H1 (cell line): ENCODE results near the gene SAP30. TPM values are rescaled to one million over a fixed set of nuclear protein-coding genes. Genes with fewer than 3 reads are reported as not detected.

Experiments
- CTCF ChIA-PET: fragments of 300-600 bp; sonication (Branson Sonifier 250); formaldehyde crosslinking; loops from one replicate; lab custom pipeline; 2021; ENCODE audit not compliant: partially characterized antibody; lab: Charles Lee
- POLR2A ChIA-PET: fragments of 300-600 bp; sonication (Branson Sonifier 250); formaldehyde crosslinking; loops from one replicate; lab custom pipeline; 2021; ENCODE audit warnings: inconsistent platforms; ENCODE audit not compliant: partially characterized antibody; lab: Charles Lee
- DNase-seq, 2 experiments: peaks; one replicate each; pipeline versions ENCODE4 v3.0.0 to v3.0.0-alpha.2; 2010 to 2022; ENCODE audit warnings: low spot score in 2 of 2, low read depth in 1 of 2, mixed read lengths in 1 of 2
- FAIRE-seq: peaks from 2 replicates; lab custom pipeline; 2011; peaks lifted over from hg19 to GRCh38; lab: Jason Lieb, UNC
- H2AFZ ChIP-seq: 2 replicates; pipeline ENCODE4 v1.8.1; 2012; ENCODE audit warnings: low read length, inconsistent platforms
- H2AK5ac ChIP-seq: 2 replicates; pipeline ENCODE4 v1.6.1; 2013; ENCODE audit warnings: low read depth, low read length
- H2BK120ac ChIP-seq: replicated peaks from 2 replicates; pipeline ENCODE3; 2013; ENCODE audit warnings: low read depth, low read length, inconsistent platforms
- H2BK12ac ChIP-seq: 2 replicates; pipeline ENCODE4 v1.6.1; 2013; ENCODE audit warnings: low read depth, low read length
- H2BK15ac ChIP-seq: 2 replicates; pipeline ENCODE4 v1.6.1; 2013; ENCODE audit warnings: low read length
- H2BK20ac ChIP-seq: 2 replicates; pipeline ENCODE4 v1.6.1; 2013; ENCODE audit warnings: low read length
- H2BK5ac ChIP-seq: 2 replicates; pipeline ENCODE4 v1.6.1; 2013; ENCODE audit warnings: low read depth, low read length
- H3K14ac ChIP-seq: 2 replicates; pipeline ENCODE4 v1.6.1; 2013; ENCODE audit warnings: inconsistent platforms; ENCODE audit not compliant: insufficient read length
- H3K18ac ChIP-seq: 2 replicates; pipeline ENCODE4 v1.6.1; 2013; ENCODE audit warnings: low read length; ENCODE audit errors: extremely low read depth
- H3K23ac ChIP-seq: 2 replicates; pipeline ENCODE4 v1.6.1; 2013; ENCODE audit warnings: inconsistent platforms; ENCODE audit not compliant: insufficient read length
- H3K23me2 ChIP-seq: 2 replicates; pipeline ENCODE4 v1.6.1; 2013; ENCODE audit warnings: low read depth, low read length
- H3K27ac ChIP-seq: 2 replicates; pipeline ENCODE4 v1.6.1; 2011; ENCODE audit warnings: low read depth, low read length, inconsistent platforms
- H3K27me3 ChIP-seq, 4 experiments: replicated peaks in 1 of 4; 1 replicate in 1 of 4; 2 replicates in 3 of 4; pipeline versions ENCODE4 v1.6.1 to v1.8.1; 2011 to 2013; ENCODE audit warnings: low read length in 3 of 4, mild to moderate bottlenecking in 3 of 4, inconsistent platforms in 2 of 4, mixed read lengths in 2 of 4, moderate library complexity in 1 of 4; ENCODE audit not compliant: control insufficient read depth in 3 of 4, insufficient read depth in 3 of 4; ENCODE audit errors: extremely low read depth in 1 of 4
- H3K36me3 ChIP-seq, 4 experiments: 2 replicates each; pipeline versions ENCODE4 v1.6.1 to v1.8.1; 2011 to 2013; ENCODE audit warnings: mild to moderate bottlenecking in 4 of 4, low read length in 3 of 4, moderate library complexity in 2 of 4, control low read depth in 1 of 4, inconsistent platforms in 1 of 4; ENCODE audit not compliant: insufficient read depth in 4 of 4, control insufficient read depth in 2 of 4
- H3K4ac ChIP-seq: replicated peaks from 2 replicates; pipeline ENCODE3; 2013; ENCODE audit warnings: low read length, low read depth, mixed read lengths, inconsistent platforms; ENCODE audit not compliant: insufficient read length
- H3K4me1 ChIP-seq, 4 experiments: replicated peaks in 1 of 4; 1 replicate in 1 of 4; 2 replicates in 3 of 4; pipeline versions ENCODE4 v1.6.1 to v1.8.1; 2011 to 2013; ENCODE audit warnings: low read length in 3 of 4, inconsistent platforms in 2 of 4, mixed read lengths in 1 of 4; ENCODE audit not compliant: insufficient read depth in 4 of 4, control insufficient read depth in 3 of 4
- H3K4me2 ChIP-seq, 2 experiments: 2 replicates each; pipeline versions ENCODE4 v1.6.1 to v1.8.1; 2011 to 2013; ENCODE audit warnings: low read depth in 2 of 2, low read length in 2 of 2, control low read depth in 1 of 2, inconsistent platforms in 1 of 2, mild to moderate bottlenecking in 1 of 2; ENCODE audit not compliant: insufficient read depth in 1 of 2
- H3K4me3 ChIP-seq, 4 experiments: fragments of 200-600, 300-600 bp in 1 of 4; sonication (generic), shearing (Covaris generic), sonication (Bioruptor Twin) in 1 of 4; 2 replicates each; pipeline versions ENCODE4 v1.5.1 to v1.8.1; 2011 to 2016; ENCODE audit warnings: low read length in 4 of 4, low read depth in 3 of 4, control low read depth in 2 of 4, inconsistent platforms in 2 of 4, mild to moderate bottlenecking in 2 of 4, mixed read lengths in 1 of 4, moderate library complexity in 1 of 4; ENCODE audit not compliant: insufficient read depth in 2 of 4; ENCODE audit errors: extremely low read depth in 1 of 4
- H3K56ac ChIP-seq: replicated peaks from 2 replicates; pipeline ENCODE3; 2013; ENCODE audit warnings: low read depth, mild to moderate bottlenecking, mixed read lengths, low read length, inconsistent platforms; ENCODE audit not compliant: insufficient read length
- H3K79me1 ChIP-seq: 2 replicates; pipeline ENCODE4 v1.6.1; 2013; ENCODE audit warnings: low read depth, low read length, control low read depth
- H3K79me2 ChIP-seq, 2 experiments: 2 replicates each; pipeline versions ENCODE4 v1.6.1 to v1.8.1; 2012 to 2013; ENCODE audit warnings: low read length in 2 of 2, mild to moderate bottlenecking in 2 of 2, inconsistent platforms in 1 of 2; ENCODE audit not compliant: insufficient read depth in 2 of 2, control insufficient read depth in 1 of 2
- H3K9ac ChIP-seq, 4 experiments: replicated peaks in 1 of 4; 1 replicate in 1 of 4; 2 replicates in 3 of 4; pipeline versions ENCODE4 v1.6.1 to v1.8.1; 2011 to 2013; ENCODE audit warnings: low read depth in 3 of 4, low read length in 3 of 4, control low read depth in 2 of 4, mild to moderate bottlenecking in 2 of 4, moderate library complexity in 2 of 4, inconsistent platforms in 1 of 4; ENCODE audit errors: extremely low read depth in 1 of 4
- H3K9me3 ChIP-seq, 2 experiments: 2 replicates each; pipeline versions ENCODE4 v1.6.1 to v1.8.1; 2012 to 2013; ENCODE audit warnings: mild to moderate bottlenecking in 2 of 2, moderate library complexity in 2 of 2, control low read depth in 1 of 2, inconsistent platforms in 1 of 2, low read depth in 1 of 2, low read length in 1 of 2, mixed read lengths in 1 of 2; ENCODE audit not compliant: insufficient read depth in 2 of 2
- H4K20me1 ChIP-seq, 2 experiments: replicated peaks in 1 of 2; 2 replicates each; pipeline versions ENCODE3 to v1.8.1; 2011 to 2013; ENCODE audit warnings: inconsistent platforms in 2 of 2, low read length in 2 of 2, mild to moderate bottlenecking in 1 of 2; ENCODE audit not compliant: insufficient read depth in 2 of 2, control insufficient read depth in 1 of 2
- H4K5ac ChIP-seq: 2 replicates; pipeline ENCODE4 v1.6.1; 2013; ENCODE audit warnings: low read length, low read depth, mixed read lengths, inconsistent platforms; ENCODE audit not compliant: insufficient read length
- H4K8ac ChIP-seq: 2 replicates; pipeline ENCODE4 v1.8.0; 2013; ENCODE audit warnings: mild to moderate bottlenecking, moderate library complexity, low read length, inconsistent platforms; ENCODE audit not compliant: insufficient read depth; ENCODE audit errors: extremely low read depth
- H4K91ac ChIP-seq: replicated peaks from 2 replicates; pipeline ENCODE3; 2013; ENCODE audit warnings: low read length, mixed read lengths, inconsistent platforms; ENCODE audit not compliant: insufficient read length
- BACH1 ChIP-seq: IDR thresholded peaks from 2 replicates; pipeline ENCODE4 v1.6.1; 2012; ENCODE audit warnings: low read length, improper control_type of control experiment
- CBX8 ChIP-seq: fragments of 300-800, 300-1000 bp; sonication (generic); IDR thresholded peaks from 2 replicates; pipeline ENCODE4 v1.7.1; 2016; ENCODE audit warnings: low read depth, low read length, borderline replicate concordance
- FOSL1 ChIP-seq: IDR thresholded peaks from 2 replicates; pipeline ENCODE4 v1.6.1; 2011; ENCODE audit warnings: mild to moderate bottlenecking, low read depth, low read length, moderate library complexity; ENCODE audit not compliant: insufficient read depth
- GTF2F1 ChIP-seq: IDR thresholded peaks from 2 replicates; pipeline ENCODE4 v1.6.1; 2012; ENCODE audit warnings: low read depth, low read length, improper control_type of control experiment, borderline replicate concordance
- HDAC2 ChIP-seq, 2 experiments: fragments of 300-600 bp in 1 of 2; sonication (generic) in 1 of 2; IDR thresholded peaks; 2 replicates each; pipeline ENCODE4 v1.6.1; 2011 to 2012; ENCODE audit warnings: low read depth in 2 of 2, low read length in 2 of 2, mild to moderate bottlenecking in 2 of 2, moderate library complexity in 2 of 2, borderline replicate concordance in 1 of 2, inconsistent platforms in 1 of 2
- JUN ChIP-seq: IDR thresholded peaks from 2 replicates; pipeline ENCODE4 v1.6.1; 2011; ENCODE audit warnings: low read depth, mild to moderate bottlenecking, improper control_type of control experiment, low read length
- JUND ChIP-seq: IDR thresholded peaks from 2 replicates; pipeline ENCODE4 v1.6.1; 2011; ENCODE audit warnings: mild to moderate bottlenecking, improper control_type of control experiment, low read length
- KDM5A ChIP-seq: fragments of 200-600 bp; IDR thresholded peaks from 2 replicates; pipeline ENCODE4 v1.7.1; 2012; ENCODE audit warnings: mild to moderate bottlenecking, low read length, inconsistent platforms, mixed read lengths
- MAX ChIP-seq: IDR thresholded peaks from 2 replicates; pipeline ENCODE4 v1.6.1; 2012; ENCODE audit warnings: inconsistent platforms
- POLR2A ChIP-seq, 2 experiments: IDR thresholded peaks; 1 replicate in 1 of 2; 2 replicates in 1 of 2; pipeline ENCODE4 v1.6.1; 2011; ENCODE audit warnings: low read depth in 2 of 2, low read length in 2 of 2, mild to moderate bottlenecking in 2 of 2; ENCODE audit errors: control extremely low read depth in 1 of 2
- POU5F1 ChIP-seq: IDR thresholded peaks from 2 replicates; pipeline ENCODE4 v1.6.1; 2011; ENCODE audit warnings: low read depth, mild to moderate bottlenecking, low read length, moderate library complexity
- RXRA ChIP-seq: IDR thresholded peaks from 2 replicates; pipeline ENCODE4 v1.6.1; 2011; ENCODE audit warnings: low read depth, mild to moderate bottlenecking, low read length, moderate library complexity; ENCODE audit not compliant: insufficient read depth
- SAP30 ChIP-seq: fragments of 300-600 bp; sonication (generic); IDR thresholded peaks from 2 replicates; pipeline ENCODE4 v1.7.1; 2012; ENCODE audit warnings: low read length, moderate library complexity, mild to moderate bottlenecking, inconsistent platforms; ENCODE audit not compliant: insufficient read depth, insufficient replicate concordance
- TCF12 ChIP-seq: IDR thresholded peaks from 2 replicates; pipeline ENCODE4 v1.6.1; 2011; ENCODE audit warnings: low read depth, mild to moderate bottlenecking, low read length
- TEAD4 ChIP-seq: IDR thresholded peaks from 2 replicates; pipeline ENCODE4 v1.6.1; 2012; ENCODE audit warnings: low read depth, low read length, inconsistent platforms, mixed read lengths
- WGBS, 2 experiments: shearing (Covaris generic) in 1 of 2; methylation state at CpG; one replicate each; pipeline versions ENCODE4 v1.1.6 to v1.1.7; 2013 to 2015; ENCODE audit warnings: low lambda C conversion rate in 2 of 2, mixed read lengths in 2 of 2, inconsistent platforms in 1 of 2, low coverage in 1 of 2, missing lambda C conversion rate in 1 of 2; ENCODE audit not compliant: insufficient replicate concordance in 2 of 2, insufficient coverage in 1 of 2, insufficient read length in 1 of 2; ENCODE audit errors: extremely low coverage in 1 of 2, missing lambda C conversion rate in 1 of 2; 5-methylcytosine and 5-hydroxymethylcytosine counted together
- polyA plus RNA-seq, 7 experiments: library from polyadenylated mRNA; depleted of rRNA in 3 of 7; stranded (reverse) in 5 of 7; unstranded in 2 of 7; fragments of >200 nt in 5 of 7; fragments of 200-250 nt in 2 of 7; gene quantifications; 1 replicate in 5 of 7; 2 replicates in 1 of 7; 4 replicates in 1 of 7; pipeline versions ENCODE4 v1.2.1 to v1.2.3, GENCODE V29; 2011 to 2013; ENCODE audit warnings: missing spikeins in 2 of 7, mixed read lengths in 2 of 7
- total RNA-seq: library from RNA; stranded (reverse); fragmentation: NEBNext Ultra II Directional; extraction: Animal tissue kit (Norgen Biotek cat#: 25700); gene quantifications from 2 replicates; pipeline ENCODE4 v1.2.1, GENCODE V29; 2021

Gene SAP30
- total and polyA plus RNA-seq, 2 of the 8 experiments (the other 6 are each of a cell fraction or from before 2014, with no cell fraction given) = 7.7 to 21.1 TPM

- H3K9ac ChIP-seq = no peak overlapping the region
- WGBS, 2 experiments = 82% methylated on average over 2 of the region's 2 CpGs; no CpG with 5 or more reads in 1 of the 2 experiments
- TF ChIP-seq BACH1 (no peak), TCF12 (no peak), KDM5A (no peak), JUN (no peak), JUND (no peak), CBX8 (no peak), POLR2A (IDR thresholded peaks at IDR 0.05; ENCODE audit: control extremely low read depth in 1 of 2, low read depth in 2 of 2, low read length in 2 of 2) (no peak), SAP30 (no peak), GTF2F1 (no peak), RXRA (no peak), MAX (no peak), FOSL1 (no peak), TEAD4 (no peak), POU5F1 (no peak), HDAC2 (IDR thresholded peaks at IDR 0.05; ENCODE audit: borderline replicate concordance in 1 of 2, low read depth in 2 of 2, low read length in 2 of 2) (no peak)
- TF ChIP-seq, all 59 proteins: peak for 0
- H3K4me3 ChIP-seq = no peak overlapping the region
- no peak overlapping the region for H3K4ac ChIP-seq
- no peak overlapping the region for H2BK20ac ChIP-seq
- H2BK120ac ChIP-seq = no peak overlapping the region
- no peaks in the 10 kb centered on the region for H4K20me1 ChIP-seq
- no peak for FAIRE-seq
- no peaks in the 10 kb centered on the region for H3K27me3 ChIP-seq
- no peak overlapping the region for H3K14ac ChIP-seq
- H3K23ac ChIP-seq = no peak overlapping the region
- H3K4me1 ChIP-seq = peaks cover 0 to 9% (median 3%) of the 10 kb centered on the region in 4 experiments; a peak in 3 of 7 replicates
- H3K4me2 ChIP-seq = no peak overlapping the region
- no peak overlapping the region for H4K8ac ChIP-seq
- no peaks in the 10 kb centered on the region for H3K79me2 ChIP-seq
- H3K23me2 ChIP-seq = no peaks in the 10 kb centered on the region
- H2BK5ac ChIP-seq = no peak overlapping the region
- H3K9me3 ChIP-seq = no peaks in the 10 kb centered on the region
- no peaks in the 10 kb centered on the region for H3K36me3 ChIP-seq
- H3K18ac ChIP-seq = no peak overlapping the region
- H4K91ac ChIP-seq = no peak overlapping the region
- H2AFZ ChIP-seq = no peak overlapping the region
- ChIA-PET POLR2A (interaction anchor here (1.3 to 6.5 kb wide), 2 partner anchors 10 to 12 kb away, joined by 5 to 48 read pairs; partner anchors contain the start of gene HMGB2), CTCF (interaction anchor here (0.9 to 2.7 kb wide), 12 partner anchors 9 to 333 kb away, joined by 3 to 16 read pairs (median 6); no protein-coding TSS in a partner anchor)
- H3K56ac ChIP-seq = no peak overlapping the region
- H4K5ac ChIP-seq = no peak overlapping the region
- no peak overlapping the region for H2AK5ac ChIP-seq
- no peak overlapping the region for H2BK15ac ChIP-seq
- H3K79me1 ChIP-seq = no peaks in the 10 kb centered on the region
- no peak for DNase-seq
- H3K27ac ChIP-seq = no peak overlapping the region
- H2BK12ac ChIP-seq = no peak overlapping the region
Measured at GRCh38 chr4:173346074-173346473, 24.7 kb upstream of the SAP30 start.
